HepG2 (cell line): ENCODE measurements around the gene TAF6L. TPM values are rescaled to one million over a fixed set of nuclear protein-coding genes. Genes with fewer than 3 reads are reported as not detected.

ENCODE experiments used
- BRF2 ChIP-seq: sonication (generic); formaldehyde crosslinking; IDR thresholded peaks from 2 replicates; pipeline ENCODE4 v1.8.1; 2022; ENCODE audit warnings: mild to moderate bottlenecking, missing genetic modification reagents
- GMEB2 ChIP-seq: IDR thresholded peaks from 2 replicates; pipeline ENCODE4 v1.6.1; 2016; ENCODE audit warnings: missing biosample characterization, missing genetic modification reagents, low read depth
- HNRNPLL ChIP-seq: fragments of 200-400 bp; formaldehyde crosslinking; IDR thresholded peaks from 2 replicates; pipeline ENCODE4 v1.6.1; 2017; ENCODE audit warnings: mild to moderate bottlenecking, low read depth, low read length; ENCODE audit not compliant: poor library complexity, severe bottlenecking
- KAT2B ChIP-seq: fragments of 150-350 bp; IDR thresholded peaks from 2 replicates; pipeline ENCODE4 v1.6.1; 2014; ENCODE audit warnings: low read depth, low read length, borderline replicate concordance
- MBD4 ChIP-seq: IDR thresholded peaks from 2 replicates; pipeline ENCODE4 v1.6.1; 2012; ENCODE audit warnings: low read length, inconsistent platforms, borderline replicate concordance
- MBNL3 ChIP-seq: fragments of 250-450 bp; sonication (Bioruptor Pico); conservative IDR thresholded peaks from 2 replicates; pipeline ENCODE4 v1.8.0; 2022; ENCODE audit warnings: mild to moderate bottlenecking, inconsistent platforms
- MXI1 ChIP-seq: IDR thresholded peaks from 3 replicates; pipeline ENCODE4 v1.6.1; 2012; ENCODE audit warnings: low read depth, low read length, inconsistent platforms, borderline replicate concordance
- NFATC3 ChIP-seq: sonication (generic); formaldehyde crosslinking; IDR thresholded peaks from 2 replicates; pipeline ENCODE4 v1.5.1; 2020; ENCODE audit warnings: mild to moderate bottlenecking, missing genetic modification reagents
- PAF1 ChIP-seq: IDR thresholded peaks from 2 replicates; pipeline ENCODE4 v1.6.1; 2016; ENCODE audit warnings: missing genetic modification reagents, missing compliant biosample characterization
- POLR2A ChIP-seq, 2 experiments: IDR thresholded peaks; 2 replicates each; pipeline ENCODE4 v1.6.1; 2011; ENCODE audit warnings: low read depth in 2 of 2, low read length in 2 of 2, mild to moderate bottlenecking in 1 of 2, moderate library complexity in 1 of 2; ENCODE audit not compliant: insufficient read depth in 1 of 2
- SNAI1 ChIP-seq: sonication (generic); formaldehyde crosslinking; IDR thresholded peaks from 2 replicates; pipeline ENCODE4 v1.5.0; 2020; ENCODE audit warnings: mild to moderate bottlenecking, missing genetic modification reagents, borderline replicate concordance
- SNRNP70 ChIP-seq: fragments of 200-400 bp; formaldehyde crosslinking; IDR thresholded peaks from 2 replicates; pipeline ENCODE4 v1.6.1; 2017; ENCODE audit warnings: mild to moderate bottlenecking, low read depth, low read length, moderate library complexity
- SOX5 ChIP-seq: IDR thresholded peaks from 2 replicates; pipeline ENCODE4 v1.6.1; 2016; ENCODE audit warnings: borderline replicate concordance
- ZKSCAN8 ChIP-seq: IDR thresholded peaks from 2 replicates; pipeline ENCODE4 v1.6.1; 2016; ENCODE audit warnings: borderline replicate concordance, missing genetic modification reagents, missing compliant biosample characterization
- ZNF468 ChIP-seq: sonication (generic); formaldehyde crosslinking; IDR thresholded peaks from 2 replicates; pipeline ENCODE4 v1.8.0; 2022; ENCODE audit warnings: mild to moderate bottlenecking, moderate library complexity, missing genetic modification reagents
- ZNF543 ChIP-seq: sonication (generic); formaldehyde crosslinking; IDR thresholded peaks from 2 replicates; pipeline ENCODE4 v1.4.0; 2020; ENCODE audit warnings: mild to moderate bottlenecking, missing genetic modification reagents
- ZNF550 ChIP-seq: sonication (generic); formaldehyde crosslinking; IDR thresholded peaks from 2 replicates; pipeline ENCODE4 v1.4.0; 2020; ENCODE audit warnings: mild to moderate bottlenecking, missing genetic modification reagents, borderline replicate concordance
- ZNF704 ChIP-seq: sonication (generic); formaldehyde crosslinking; IDR thresholded peaks from 2 replicates; pipeline ENCODE4 v1.8.1; 2023; ENCODE audit warnings: mild to moderate bottlenecking, inconsistent platforms, moderate library complexity, missing genetic modification reagents, borderline replicate concordance
- polyA plus RNA-seq, 8 experiments: library from polyadenylated mRNA; depleted of rRNA in 3 of 8; stranded (reverse) in 7 of 8; unstranded in 1 of 8; fragments of >200 nt; fragmentation: Illumina TruSeq in 4 of 8; extraction: Trizol in 4 of 8; gene quantifications; 2 replicates each; pipeline versions ENCODE4 v1.2.1 to v1.2.3, GENCODE V29; 2011 to 2016; ENCODE audit warnings: low read depth in 4 of 8, missing spikeins in 1 of 8, mixed read lengths in 1 of 8; ENCODE audit not compliant: insufficient read depth in 1 of 8
- total RNA-seq, 5 experiments: library from RNA; depleted of rRNA; stranded (reverse); fragments of >200 nt; fragmentation: Illumina TruSeq; extraction: Trizol; gene quantifications; 2 replicates each; pipeline ENCODE4 v1.2.3, GENCODE V29; 2016; ENCODE audit warnings: low read depth in 1 of 5
- TF ChIP-seq, protein P1 (sequence below): sonication (generic); formaldehyde crosslinking; IDR thresholded peaks from 2 replicates; pipeline ENCODE4 v1.5.1; 2020; ENCODE audit warnings: mild to moderate bottlenecking, missing genetic modification reagents, moderate library complexity
- TF ChIP-seq, protein P2 (sequence below): sonication (generic); formaldehyde crosslinking; conservative IDR thresholded peaks from 2 replicates; pipeline ENCODE4 v1.4.0; 2020; ENCODE audit warnings: missing genetic modification reagents

TAF6L gene
- total and polyA plus RNA-seq, 2 of the 13 experiments (the other 11 are each of a cell fraction or from before 2014, with no cell fraction given) = 12.6 to 19.4 TPM

DNA sequence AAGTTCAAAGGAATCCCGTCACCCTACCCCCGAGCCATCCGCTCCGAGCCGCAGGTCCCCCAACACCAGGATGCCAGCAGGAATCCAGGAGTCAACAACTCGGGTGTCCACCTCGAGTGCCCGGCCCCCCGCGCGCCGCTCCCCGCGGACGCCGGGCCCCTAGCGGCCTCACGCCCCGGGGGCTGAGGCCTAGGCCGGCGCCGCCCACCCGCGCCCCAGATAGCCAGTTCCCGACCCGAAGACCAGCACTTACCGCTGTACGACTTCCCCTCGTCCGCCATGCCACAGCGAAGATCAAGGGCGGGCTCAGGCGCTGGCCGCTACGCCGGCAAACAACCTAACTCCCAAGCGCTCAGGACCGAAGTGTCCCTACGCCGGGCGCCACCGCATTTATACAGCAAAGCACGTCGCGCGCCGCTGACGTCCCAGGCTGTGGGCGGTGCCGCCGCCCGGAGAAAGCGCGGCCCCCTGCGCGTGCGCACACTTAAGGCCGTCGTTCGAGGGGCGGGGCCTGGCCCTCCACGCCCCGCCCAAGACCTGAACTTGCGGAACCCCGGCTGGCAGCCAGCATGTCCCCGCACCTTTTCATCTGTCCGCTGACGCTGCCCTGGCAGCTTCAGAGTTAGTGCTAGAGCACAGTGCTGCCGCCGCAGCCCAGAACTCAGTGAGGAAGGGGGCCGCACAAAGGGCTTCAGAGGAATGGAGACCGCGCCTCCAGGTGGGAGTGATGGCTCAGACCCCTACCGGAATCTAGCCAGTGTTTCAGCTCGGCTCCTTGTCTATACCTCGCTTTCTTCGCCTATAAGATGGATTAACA, 34.1 kb downstream of the TAF6L start, which contains the start of gene NXF1 (continued):
- TF ChIP-seq ZNF543 (CRISPR knock-in tag) (peak; percentile 84; the same call in 1 of the 2 replicates), ZNF550 (no peak), ZNF468 (CRISPR knock-in tag) (no peak), BRF2 (CRISPR knock-in tag) (peak; percentile 74; the same call in 1 of the 2 replicates), MXI1 (peak; percentile 90; the same call in 1 of the 3 replicates), PAF1 (CRISPR knock-in tag) (peak; percentile 86; the same call in 1 of the 2 replicates), ZKSCAN8 (CRISPR knock-in tag) (peak; percentile 81; the same call in 1 of the 2 replicates), GMEB2 (CRISPR knock-in tag) (peak; percentile 82), SNAI1 (no peak; the same call in 1 of the 2 replicates), SNRNP70 (no peak), MBD4 (no peak), MBNL3 (CRISPR knock-in tag) (no peak), SOX5 (peak; percentile 72), NFATC3 (CRISPR knock-in tag) (no peak), KAT2B (no peak), POLR2A (IDR thresholded peaks at IDR 0.05; ENCODE audit: insufficient read depth in 1 of 2, low read depth in 2 of 2, low read length in 2 of 2) (peak; percentile 100), HNRNPLL (peak; percentile 91), ZNF704 (CRISPR knock-in tag) (peak; percentile 77)
- TF ChIP-seq, protein P1, sequence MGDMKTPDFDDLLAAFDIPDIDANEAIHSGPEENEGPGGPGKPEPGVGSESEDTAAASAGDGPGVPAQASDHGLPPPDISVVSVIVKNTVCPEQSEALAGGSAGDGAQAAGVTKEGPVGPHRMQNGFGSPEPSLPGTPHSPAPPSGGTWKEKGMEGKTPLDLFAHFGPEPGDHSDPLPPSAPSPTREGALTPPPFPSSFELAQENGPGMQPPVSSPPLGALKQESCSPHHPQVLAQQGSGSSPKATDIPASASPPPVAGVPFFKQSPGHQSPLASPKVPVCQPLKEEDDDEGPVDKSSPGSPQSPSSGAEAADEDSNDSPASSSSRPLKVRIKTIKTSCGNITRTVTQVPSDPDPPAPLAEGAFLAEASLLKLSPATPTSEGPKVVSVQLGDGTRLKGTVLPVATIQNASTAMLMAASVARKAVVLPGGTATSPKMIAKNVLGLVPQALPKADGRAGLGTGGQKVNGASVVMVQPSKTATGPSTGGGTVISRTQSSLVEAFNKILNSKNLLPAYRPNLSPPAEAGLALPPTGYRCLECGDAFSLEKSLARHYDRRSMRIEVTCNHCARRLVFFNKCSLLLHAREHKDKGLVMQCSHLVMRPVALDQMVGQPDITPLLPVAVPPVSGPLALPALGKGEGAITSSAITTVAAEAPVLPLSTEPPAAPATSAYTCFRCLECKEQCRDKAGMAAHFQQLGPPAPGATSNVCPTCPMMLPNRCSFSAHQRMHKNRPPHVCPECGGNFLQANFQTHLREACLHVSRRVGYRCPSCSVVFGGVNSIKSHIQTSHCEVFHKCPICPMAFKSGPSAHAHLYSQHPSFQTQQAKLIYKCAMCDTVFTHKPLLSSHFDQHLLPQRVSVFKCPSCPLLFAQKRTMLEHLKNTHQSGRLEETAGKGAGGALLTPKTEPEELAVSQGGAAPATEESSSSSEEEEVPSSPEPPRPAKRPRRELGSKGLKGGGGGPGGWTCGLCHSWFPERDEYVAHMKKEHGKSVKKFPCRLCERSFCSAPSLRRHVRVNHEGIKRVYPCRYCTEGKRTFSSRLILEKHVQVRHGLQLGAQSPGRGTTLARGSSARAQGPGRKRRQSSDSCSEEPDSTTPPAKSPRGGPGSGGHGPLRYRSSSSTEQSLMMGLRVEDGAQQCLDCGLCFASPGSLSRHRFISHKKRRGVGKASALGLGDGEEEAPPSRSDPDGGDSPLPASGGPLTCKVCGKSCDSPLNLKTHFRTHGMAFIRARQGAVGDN (CRISPR knock-in tag) = peak; percentile 82
- TF ChIP-seq, protein P2, sequence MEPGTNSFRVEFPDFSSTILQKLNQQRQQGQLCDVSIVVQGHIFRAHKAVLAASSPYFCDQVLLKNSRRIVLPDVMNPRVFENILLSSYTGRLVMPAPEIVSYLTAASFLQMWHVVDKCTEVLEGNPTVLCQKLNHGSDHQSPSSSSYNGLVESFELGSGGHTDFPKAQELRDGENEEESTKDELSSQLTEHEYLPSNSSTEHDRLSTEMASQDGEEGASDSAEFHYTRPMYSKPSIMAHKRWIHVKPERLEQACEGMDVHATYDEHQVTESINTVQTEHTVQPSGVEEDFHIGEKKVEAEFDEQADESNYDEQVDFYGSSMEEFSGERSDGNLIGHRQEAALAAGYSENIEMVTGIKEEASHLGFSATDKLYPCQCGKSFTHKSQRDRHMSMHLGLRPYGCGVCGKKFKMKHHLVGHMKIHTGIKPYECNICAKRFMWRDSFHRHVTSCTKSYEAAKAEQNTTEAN (CRISPR knock-in tag) = peak; percentile 62; the same call in 1 of the 2 replicates
